Ascending aorta (tissue), 2 donors: Measurements from ENCODE around the gene TREH. TPM values are rescaled to one million over a fixed set of nuclear protein-coding genes. Genes with fewer than 3 reads are reported as not detected.

Experiments used
- DNase-seq, 2 donors: peaks; one replicate each; pipeline ENCODE4 v3.0.0-alpha.2; 2019; ENCODE audit warnings: low spot score in 2 of 2
- H3K27ac ChIP-seq, 2 donors: fragments of 200-600 bp; sonication (generic); one replicate each; pipeline ENCODE4 v1.5.1; 2016 to 2017; ENCODE audit warnings: mild to moderate bottlenecking in 1 of 2
- H3K27me3 ChIP-seq: fragments of 200-600 bp; sonication (generic); one replicate; pipeline ENCODE4 v1.5.1; 2017
- H3K36me3 ChIP-seq, 2 donors: fragments of 200-600 bp; sonication (generic); one replicate each; pipeline ENCODE4 v1.5.1; 2016
- H3K4me1 ChIP-seq, 2 donors: fragments of 200-600 bp; sonication (generic); one replicate each; pipeline ENCODE4 v1.5.1; 2016 to 2017; ENCODE audit warnings: mild to moderate bottlenecking in 1 of 2
- H3K4me3 ChIP-seq, 2 donors: fragments of 200-600 bp; sonication (generic); one replicate each; pipeline ENCODE4 v1.5.1; 2016 to 2017; ENCODE audit warnings: mild to moderate bottlenecking in 1 of 2
- H3K9me3 ChIP-seq, 2 donors: fragments of 200-600 bp; sonication (generic); one replicate each; pipeline ENCODE4 v1.5.1; 2016
- CTCF ChIP-seq, 3 experiments: fragments of 200-600 bp in 2 of 3; fragments of 450-650 bp in 1 of 3; sonication (generic) in 2 of 3; IDR thresholded peaks; one replicate each; pipeline ENCODE4 v1.5.1; 2016 to 2019; ENCODE audit warnings: antibody characterized with exemption in 3 of 3, mild to moderate bottlenecking in 1 of 3, moderate library complexity in 1 of 3
- intact Hi-C: fragments of 100-400 bp; cut with DNase I; formaldehyde crosslinking; loops from one replicate; pipeline ENCODE4 v1.15.1; 2023
- total RNA-seq: library from RNA; depleted of rRNA; stranded (reverse); fragments of >200 nt; gene quantifications from one replicate; pipeline ENCODE4 v1.1.0, GENCODE V29; 2016

The TREH gene
- total RNA-seq, 1 donor from 2014 or later: not detected

DNA sequence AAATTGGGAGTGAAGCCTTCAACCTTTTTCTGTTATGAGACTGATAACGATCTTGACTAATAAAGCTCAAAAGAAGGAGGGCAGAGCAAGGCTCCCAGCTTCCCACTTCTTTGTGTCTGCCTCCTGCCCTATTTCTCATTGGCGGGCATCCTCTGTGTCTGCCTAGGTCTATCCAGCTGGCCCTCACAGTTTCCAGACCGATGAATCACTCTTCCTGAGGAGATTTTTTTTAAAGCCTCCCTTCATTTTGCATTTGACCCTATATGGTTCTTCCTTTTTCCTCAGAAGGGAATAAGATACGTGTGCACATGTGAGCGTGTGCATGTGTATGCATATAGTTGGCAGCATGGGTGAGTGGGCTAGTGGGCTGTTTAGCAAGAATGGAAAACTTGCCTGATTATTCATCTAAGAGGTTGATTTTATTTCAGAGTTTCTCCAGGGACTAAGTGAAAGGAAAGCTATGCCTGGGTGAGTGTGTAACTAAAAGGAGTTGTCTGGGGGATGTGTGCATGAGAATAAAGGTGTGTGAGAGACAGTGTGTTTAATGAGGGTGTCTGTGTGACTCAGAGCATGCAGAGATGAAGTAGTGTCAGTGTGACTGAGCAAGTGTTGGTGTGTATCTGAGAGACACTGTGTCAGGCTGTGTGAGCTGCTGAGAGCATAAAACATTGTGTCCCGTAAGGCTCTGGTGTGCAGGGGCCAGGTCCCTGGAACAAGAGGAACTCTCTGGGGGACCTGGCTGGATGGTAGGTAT lies 59.8 kb downstream of the TREH start:
- no peak for TF ChIP-seq CTCF (IDR thresholded peaks at IDR 0.05)
- Histone ChIP-seq H3K36me3 (peaks cover 28 to 29% of the 10 kb centered on the region in 2 donors), H3K4me3 (peak overlapping the region in 1 of 2 donors; percentile 44), H3K27me3 (no peaks in the 10 kb centered on the region), H3K27ac (peak overlapping the region; percentile 95 to 99), H3K4me1 (peaks cover 31 to 62% of the 10 kb centered on the region in 2 donors), H3K9me3 (no peaks in the 10 kb centered on the region)
- DNase-seq: peak in 1 of 2 donors; percentile 94
- intact Hi-C loops: loop anchor here (5.0 kb wide), 5 partner anchors 173 to 698 kb away; partner anchors contain the start of genes BCL9L, DDX6, KMT2A and MCAM

GRCh38 chr11:118618991-118619375 lies 60.5 kb downstream of the TREH start:
- TF ChIP-seq CTCF (IDR thresholded peaks at IDR 0.05): no peak
- Histone ChIP-seq H3K4me1 (peaks cover 31 to 62% of the 10 kb centered on the region in 2 donors), H3K36me3 (peaks cover 34% of the 10 kb centered on the region in 2 donors), H3K4me3 (peak overlapping the region in 1 of 2 donors; percentile 44), H3K27me3 (no peaks in the 10 kb centered on the region), H3K27ac (peak overlapping the region; percentile 95 to 99), H3K9me3 (no peaks in the 10 kb centered on the region)
- peak in 1 of 2 donors; percentile 86 for DNase-seq
- intact Hi-C loops: no loop called here

DNA sequence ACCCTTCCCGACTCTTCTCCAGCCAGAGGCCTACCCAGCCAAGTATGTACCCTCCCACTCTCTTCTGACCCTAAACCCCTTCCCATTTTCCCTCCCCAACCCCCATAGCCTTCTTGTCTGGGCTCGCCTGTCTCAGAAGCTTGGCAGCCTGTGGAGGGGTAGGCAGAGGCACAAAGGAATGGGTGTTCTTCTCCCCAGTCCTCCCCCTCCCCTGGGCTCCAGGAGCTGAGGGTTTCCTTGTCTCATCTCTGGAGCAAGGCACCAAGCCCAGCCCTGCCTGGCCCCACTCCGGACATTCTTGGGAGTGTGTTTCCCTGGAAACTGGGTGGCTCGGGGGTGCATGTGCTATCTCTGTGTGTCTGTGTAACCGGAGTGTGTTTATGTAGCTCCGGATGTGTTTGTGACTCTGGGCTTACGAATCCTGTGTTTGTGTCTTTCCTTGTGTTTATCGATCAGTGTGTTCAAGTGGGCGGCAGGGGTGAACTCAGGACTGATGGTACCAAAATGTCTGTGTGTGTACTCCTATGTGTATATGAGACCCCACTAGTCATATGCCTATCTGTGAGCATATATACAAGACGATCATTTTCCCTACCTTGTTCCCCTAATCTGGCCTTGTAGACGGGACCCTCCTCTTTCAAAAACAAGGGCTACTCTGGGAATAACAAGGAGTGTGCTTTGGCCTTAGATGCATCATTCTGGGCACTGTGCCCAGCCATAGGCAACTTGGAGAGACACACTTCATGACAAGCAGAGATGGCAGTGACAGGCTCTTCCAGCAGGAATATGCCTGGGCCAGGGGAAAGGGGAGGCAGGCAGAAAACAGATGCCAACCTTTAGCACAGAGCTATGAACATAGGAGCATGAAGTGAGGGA lies 61.1 kb downstream of the TREH start:
- H3K4me1 ChIP-seq: peaks cover 31 to 60% of the 10 kb centered on the region in 2 donors
- H3K4me3 ChIP-seq: peak overlapping the region in 1 of 2 donors; percentile 44
- H3K9me3 ChIP-seq: no peaks in the 10 kb centered on the region
- no peaks in the 10 kb centered on the region for H3K27me3 ChIP-seq
- intact Hi-C loops: no loop called here
- peak in 1 of 2 donors; percentile 89 for DNase-seq
- no peak for TF ChIP-seq CTCF (IDR thresholded peaks at IDR 0.05)
- H3K36me3 ChIP-seq: peaks cover 39 to 40% of the 10 kb centered on the region in 2 donors
- H3K27ac ChIP-seq: peak overlapping the region; percentile 95 to 99

DNA sequence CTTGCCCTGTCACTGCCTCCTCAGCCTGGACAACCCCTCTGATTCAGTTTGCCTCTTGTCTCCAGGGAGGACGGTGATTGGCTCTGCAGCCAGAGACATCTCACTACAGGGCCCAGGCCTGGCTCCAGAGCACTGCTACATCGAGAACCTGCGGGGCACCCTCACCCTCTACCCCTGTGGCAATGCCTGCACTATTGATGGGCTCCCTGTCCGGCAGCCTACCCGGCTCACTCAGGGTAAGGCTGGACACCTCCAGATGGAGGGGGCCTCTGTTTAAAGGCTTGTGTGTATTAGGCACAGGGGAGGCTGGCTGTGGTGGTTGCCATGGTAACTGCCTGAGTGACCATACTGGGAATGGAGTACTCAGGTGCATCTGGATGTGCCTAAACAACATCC lies 63.5 kb downstream of the TREH start:
- H3K36me3 ChIP-seq: peaks cover 39 to 41% of the 10 kb centered on the region in 2 donors
- intact Hi-C loops: no loop called here
- H3K9me3 ChIP-seq: no peaks in the 10 kb centered on the region
- H3K4me1 ChIP-seq: peaks cover 29 to 58% of the 10 kb centered on the region in 2 donors
- no peak for DNase-seq
- no peaks in the 10 kb centered on the region for H3K27me3 ChIP-seq
- no peak for TF ChIP-seq CTCF (IDR thresholded peaks at IDR 0.05)
- no peak overlapping the region for H3K4me3 ChIP-seq
- H3K27ac ChIP-seq: peak overlapping the region; percentile 95 to 99

GRCh38 chr11:118615282-118615975 lies 64.0 kb downstream of the TREH start:
- intact Hi-C loops: no loop called here
- H3K27ac ChIP-seq: peak overlapping the region; percentile 95 to 99
- TF ChIP-seq CTCF (IDR thresholded peaks at IDR 0.05): no peak
- peaks cover 39 to 41% of the 10 kb centered on the region in 2 donors for H3K36me3 ChIP-seq
- H3K27me3 ChIP-seq: no peaks in the 10 kb centered on the region
- DNase-seq: peak in 1 of 2 donors; percentile 38
- H3K4me3 ChIP-seq: no peak overlapping the region
- H3K9me3 ChIP-seq: no peaks in the 10 kb centered on the region
- peaks cover 27 to 57% of the 10 kb centered on the region in 2 donors for H3K4me1 ChIP-seq
